Right forelimb (tissue), 1 donor: ENCODE measurements around the gene NCOA7.

Source experiments
- DNase-seq: peaks from one replicate; pipeline ENCODE4 v3.0.0-alpha.2; 2018

NCOA7 gene

DNA sequence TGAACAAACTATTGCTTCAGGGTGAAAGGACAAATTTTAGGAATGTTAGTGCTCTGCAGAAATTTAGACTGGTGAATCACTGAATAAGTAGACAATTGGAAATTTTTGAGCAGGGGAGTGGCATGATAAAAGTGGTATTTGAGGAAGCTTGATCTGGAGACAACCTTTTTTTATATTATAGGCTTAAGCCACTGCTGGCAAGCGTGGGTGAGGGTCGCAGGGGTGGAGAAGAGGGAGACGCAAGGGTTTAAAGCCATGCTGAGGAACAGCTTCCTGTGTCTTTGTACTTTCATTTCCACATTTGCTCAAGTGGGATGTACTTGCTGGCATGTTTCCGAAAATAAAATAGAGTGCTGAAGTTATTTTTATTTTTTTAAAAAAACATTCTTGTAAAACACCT lies 23.7 kb downstream of the NCOA7 start:
- no peak for DNase-seq

DNA sequence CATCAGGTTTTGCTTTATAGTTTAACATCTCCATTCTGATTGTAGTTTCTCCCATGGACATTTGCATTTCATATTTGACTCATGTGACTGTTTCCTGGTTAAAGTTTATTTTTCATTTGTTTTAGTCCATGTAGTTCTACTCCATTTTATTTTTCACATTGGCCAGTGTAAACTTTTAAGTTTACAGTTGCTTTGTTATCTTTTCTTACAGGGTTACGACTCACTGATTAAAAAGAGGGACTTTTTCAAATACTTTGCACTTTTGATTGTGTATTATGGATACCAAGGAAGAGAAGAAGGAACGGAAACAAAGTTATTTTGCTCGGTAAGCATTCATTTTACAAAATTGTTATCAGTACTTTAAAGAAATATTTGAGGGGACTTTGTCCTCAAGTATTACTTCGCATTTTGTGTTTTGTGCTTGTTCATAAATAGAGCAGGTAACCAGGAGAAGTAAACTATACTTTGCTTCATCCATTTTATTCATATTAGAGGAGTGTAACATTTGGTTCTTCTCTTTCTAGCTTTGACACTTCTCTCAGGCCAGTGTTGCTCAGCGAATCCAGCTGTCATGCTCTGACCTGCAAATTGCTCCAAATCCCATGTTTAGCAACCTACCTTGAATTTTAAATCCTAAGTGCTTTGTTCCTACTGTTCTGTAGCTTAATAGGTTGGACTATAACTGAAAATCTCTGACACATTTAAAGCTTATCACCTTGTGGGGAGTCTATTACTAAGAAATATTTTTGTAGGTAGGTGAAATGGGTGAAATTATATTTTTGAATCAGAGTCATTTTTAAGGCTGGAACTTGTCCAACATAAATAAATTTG lies 24.5 kb downstream of the NCOA7 start:
- no peak for DNase-seq

DNA sequence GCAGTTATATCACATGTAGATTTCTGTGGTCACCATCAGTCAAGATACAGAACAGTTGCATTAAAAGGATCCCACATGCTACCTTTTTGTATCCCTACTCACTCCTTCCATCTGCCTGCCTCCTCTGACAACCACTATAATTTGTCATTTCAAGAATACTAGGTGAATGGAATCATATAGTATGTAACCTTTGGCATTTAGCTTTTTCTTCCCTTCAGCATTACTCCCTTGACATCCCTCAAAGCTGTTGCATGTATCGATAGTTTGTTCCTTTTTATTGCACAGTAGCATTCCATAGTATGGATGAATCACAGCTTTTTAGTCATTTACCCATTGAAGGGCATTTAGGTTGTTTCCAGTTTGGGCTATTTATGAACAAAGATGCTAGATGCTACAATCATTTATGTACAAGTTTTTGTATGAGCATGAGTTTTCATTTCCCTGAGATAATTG lies 26.1 kb downstream of the NCOA7 start:
- DNase-seq = no peak

DNA sequence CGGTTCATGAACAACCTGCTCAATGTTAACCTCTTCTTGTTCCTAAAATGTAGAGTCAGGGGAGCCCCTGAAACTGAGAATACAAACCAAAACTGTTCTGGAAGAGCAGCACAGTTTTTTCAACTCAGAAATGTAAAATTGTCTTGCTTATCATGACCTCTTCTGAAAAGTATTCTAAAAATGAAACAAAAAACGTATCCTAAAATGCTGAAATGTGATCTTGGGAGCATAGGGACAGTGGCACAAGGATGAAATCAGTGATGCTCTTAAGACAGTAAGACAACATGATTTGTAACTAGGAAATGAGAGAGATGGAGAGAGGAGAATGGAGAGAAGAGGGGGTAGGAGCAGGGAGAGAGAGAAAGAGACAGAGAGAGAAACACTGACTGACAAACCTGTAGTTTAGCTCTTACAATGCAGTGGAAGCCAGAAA lies 27.5 kb downstream of the NCOA7 start:
- no peak for DNase-seq

DNA sequence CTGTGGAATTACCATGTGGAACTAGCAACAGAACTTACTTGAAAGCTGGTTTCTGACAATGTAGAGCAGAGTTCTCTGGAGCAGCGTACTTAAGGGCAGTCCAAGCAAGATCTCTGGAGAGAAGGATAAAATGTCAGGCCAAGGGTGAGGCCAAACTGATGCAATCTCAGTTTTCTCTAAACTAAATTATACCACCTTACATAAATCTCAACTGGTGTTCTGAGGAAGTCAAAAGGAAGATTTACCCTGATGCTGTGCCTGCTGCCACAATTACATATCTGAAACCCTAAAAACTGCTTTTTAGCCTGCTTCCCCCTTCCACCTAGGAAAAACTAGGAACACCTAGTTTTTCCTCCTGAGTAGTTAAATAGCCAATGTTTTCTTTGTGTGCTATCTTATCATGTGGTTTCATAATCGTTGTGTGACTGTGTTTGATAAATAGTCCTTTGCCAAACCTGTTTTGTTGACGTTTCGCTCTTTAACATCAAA lies 28.1 kb downstream of the NCOA7 start:
- DNase-seq = no peak

DNA sequence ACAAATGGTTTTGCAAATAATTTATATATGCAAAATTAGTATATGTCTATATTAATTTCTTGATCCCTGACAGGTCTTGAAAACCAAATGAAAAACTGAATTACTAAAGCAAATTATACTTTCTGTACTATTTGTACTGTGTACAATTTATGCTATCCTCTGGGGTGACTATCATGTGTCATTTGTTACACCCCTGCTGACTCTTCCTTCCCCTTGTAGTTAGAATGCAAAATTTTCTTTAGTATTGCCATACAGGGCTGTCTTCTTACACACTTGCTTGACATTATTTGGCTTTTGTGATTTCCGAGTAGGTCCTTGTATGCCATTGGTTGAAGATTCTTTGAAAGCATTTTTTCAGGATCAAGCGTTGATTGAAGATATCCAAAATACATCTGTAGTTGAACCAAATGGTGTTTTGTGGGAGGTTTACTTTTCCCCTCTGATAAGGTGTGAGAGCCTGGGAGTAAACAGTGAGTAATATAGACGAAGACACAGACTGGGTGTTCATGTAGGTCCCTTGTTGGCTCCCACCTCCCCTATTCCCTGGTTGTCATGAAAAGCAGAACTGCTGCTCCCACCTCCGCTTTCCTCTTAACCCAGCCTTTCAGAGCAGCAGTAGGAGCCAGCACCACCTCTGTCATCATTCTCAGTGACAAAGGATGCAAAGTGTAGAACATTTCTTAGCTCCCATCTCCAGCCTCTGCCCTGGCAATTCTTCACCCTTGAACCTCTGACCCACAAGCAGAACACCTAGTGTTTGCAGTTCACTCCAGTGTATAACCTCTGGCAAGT lies 29.0 kb downstream of the NCOA7 start:
- no peak for DNase-seq

DNA sequence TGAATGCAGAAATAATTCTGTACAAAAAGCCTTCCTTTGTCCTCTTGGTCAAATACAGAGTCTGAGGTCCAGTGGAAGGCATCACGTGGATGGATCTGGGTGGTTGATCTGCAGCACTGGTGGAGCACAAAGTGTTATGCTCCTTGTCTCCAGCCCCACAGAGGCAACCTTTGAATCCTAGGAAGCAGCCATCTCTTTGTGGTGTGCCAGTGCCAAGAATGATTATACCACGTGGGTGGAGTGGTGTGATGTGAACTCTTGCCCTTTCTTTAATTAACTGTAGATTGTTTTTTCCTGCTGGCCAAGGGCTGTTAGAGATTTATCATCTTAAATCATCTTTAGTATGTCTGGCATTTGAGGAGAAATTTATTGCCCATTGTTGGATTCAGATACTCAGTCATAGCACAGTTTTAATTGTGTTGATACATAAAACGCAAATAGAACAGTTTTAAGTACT lies 31.1 kb downstream of the NCOA7 start:
- no peak for DNase-seq

DNA sequence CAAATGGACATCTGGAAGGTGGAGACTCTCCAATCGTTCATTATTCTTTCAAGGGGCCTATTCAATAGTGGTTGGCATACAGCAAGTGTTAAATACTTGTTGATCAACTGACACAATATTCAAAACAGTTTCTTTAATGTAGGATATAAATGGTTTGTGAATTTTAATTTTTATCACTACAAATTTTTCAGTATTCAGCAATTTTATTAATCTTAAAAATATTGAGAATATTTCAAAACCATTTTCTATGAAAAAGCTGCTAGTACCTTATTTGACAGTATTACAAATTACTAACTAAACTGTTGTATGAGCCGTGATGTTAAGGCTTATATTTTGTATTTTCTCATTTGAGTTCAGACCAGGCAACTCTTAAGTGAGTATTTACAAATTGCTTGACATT lies 32.4 kb downstream of the NCOA7 start:
- no peak for DNase-seq

DNA sequence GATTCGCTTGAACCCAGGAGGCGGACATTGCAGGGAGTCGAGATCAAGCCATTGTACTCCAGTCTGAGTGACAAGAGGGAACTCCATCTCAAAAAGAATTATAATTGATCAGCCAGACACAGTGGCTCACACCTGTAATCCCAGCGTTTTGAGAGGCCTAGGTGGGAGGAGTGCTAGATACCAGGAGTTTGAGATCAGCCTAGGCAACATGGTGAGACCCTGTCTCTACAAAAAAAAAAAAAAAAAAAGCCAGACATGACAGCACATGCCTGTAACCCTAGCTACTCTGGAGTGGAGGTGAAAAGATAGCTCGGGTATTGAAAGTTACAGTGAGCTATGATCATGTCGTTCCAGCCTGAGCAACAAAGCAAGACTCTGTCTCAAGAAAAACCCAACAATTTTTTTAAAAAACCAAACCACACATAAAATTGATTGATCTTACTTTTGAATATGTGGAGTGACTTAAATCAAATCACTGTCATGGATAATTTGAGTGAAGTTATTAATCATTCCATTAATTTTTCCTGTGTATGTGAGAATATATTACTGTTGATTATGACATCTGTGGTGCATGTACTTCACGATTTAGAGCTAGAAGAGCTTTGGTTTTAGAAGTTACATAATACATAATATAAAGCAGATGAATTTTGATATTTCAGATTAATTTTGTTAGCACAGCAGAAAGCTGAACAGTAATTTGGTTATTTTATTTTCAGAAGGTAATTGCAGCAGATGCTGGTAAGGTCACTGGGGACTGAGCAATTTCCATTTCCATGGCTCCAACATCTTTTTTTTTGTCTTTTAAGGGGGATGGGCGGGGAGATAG lies 34.4 kb downstream of the NCOA7 start:
- DNase-seq = no peak

DNA sequence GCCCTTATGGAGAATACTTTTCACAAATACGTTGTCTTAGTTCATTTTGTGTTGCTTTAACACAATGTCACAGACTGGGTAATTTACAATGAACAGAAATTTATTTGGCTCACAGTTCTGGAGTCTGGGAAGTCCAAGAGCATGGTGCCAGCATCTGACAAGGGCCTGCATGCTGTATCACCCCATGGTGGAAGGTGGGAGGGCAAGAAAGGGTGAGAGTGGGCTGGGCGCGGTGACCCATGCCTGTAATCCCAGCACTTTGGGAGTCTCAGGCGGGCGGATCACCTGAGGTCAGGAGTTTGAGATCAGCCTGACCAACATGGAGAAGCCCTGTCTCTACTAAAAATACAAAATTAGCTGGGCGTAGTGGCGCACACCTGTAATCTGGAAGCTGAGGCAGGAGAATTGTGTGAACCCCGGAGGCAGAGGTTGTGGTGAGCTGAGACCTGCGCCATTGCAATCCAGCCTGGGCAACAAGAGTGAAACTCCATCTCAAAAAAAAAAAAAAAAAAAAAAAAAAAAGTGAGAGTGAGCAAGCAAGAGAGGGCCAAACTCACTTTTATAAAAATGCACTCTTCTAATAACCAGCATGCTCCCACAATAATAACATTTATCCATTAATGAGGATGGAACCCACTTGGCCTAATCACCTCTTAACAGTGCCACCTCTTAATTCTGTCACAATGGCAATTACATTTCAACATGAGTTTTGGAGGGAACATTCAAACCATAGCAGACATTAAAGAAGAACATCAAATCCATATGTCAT lies 36.1 kb downstream of the NCOA7 start:
- DNase-seq = no peak

DNA sequence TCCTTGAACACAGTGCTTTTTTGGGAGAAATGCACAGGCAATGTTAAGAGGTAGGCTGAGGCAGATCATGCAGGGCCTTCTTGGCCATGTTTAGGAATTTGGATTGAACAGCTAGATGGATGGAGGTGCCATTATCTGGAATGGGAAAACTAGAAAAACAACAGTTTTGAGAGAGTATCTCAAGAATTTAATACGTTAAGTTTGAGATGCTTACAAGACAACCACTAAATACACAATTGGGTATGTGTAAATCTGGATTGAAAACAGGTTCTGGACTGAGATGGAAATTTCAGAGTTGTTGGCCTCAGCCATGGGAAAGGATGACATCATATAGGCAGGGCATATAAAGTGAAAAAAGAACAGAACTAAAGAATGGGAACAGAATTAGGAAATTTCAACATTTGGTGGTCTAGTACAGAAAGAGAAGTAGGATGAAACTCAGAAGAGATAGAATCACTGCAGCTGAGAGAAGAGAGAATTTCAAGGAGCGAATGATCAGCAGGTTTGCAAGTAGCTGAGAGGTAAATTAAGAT lies 37.1 kb downstream of the NCOA7 start:
- no peak for DNase-seq

DNA sequence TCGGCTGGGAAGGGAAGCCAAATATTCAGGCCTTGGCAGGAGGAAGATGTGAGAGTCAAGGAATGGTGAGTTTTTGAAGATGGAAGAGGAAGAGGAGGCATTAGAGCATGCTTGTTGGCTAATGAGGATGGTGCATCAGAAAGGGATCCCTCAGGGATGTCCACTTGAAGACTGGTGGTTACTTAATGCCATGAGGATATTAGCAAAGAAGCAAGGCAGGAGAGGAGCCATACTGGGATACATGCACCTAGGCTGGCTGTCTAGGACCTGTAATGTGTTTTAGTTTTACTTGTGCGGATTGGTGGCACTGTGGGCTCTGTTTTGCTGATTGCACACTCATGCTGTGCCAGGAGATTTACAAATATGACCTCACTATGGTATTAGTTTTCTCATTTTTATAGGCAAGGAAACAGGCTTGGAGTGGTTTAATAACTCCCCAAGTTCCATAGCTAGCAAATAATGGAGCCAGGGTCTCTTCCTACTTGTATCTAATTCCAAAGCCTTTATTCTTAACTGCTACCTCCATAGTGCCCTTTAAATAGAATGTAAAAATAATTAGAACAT lies 37.8 kb downstream of the NCOA7 start:
- DNase-seq = no peak

DNA sequence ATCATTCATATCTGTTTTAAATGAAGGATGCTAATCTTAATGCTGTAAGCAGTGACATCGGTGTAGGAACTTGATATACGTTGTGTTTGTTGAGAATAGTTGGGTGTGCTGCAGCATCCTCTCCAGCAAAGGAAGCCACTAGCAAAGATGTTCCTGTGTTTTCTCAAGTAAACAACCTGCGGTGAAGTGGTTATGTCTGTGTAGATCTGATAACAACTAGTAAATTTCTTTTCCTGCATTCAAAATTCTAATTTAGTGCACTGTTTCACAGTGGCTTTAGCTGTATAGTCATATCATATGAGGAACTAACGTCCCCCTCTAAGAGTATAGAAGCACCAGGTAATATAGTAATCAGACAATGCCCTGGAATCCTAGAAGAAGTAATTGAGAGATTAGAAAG lies 38.7 kb downstream of the NCOA7 start:
- no peak for DNase-seq

DNA sequence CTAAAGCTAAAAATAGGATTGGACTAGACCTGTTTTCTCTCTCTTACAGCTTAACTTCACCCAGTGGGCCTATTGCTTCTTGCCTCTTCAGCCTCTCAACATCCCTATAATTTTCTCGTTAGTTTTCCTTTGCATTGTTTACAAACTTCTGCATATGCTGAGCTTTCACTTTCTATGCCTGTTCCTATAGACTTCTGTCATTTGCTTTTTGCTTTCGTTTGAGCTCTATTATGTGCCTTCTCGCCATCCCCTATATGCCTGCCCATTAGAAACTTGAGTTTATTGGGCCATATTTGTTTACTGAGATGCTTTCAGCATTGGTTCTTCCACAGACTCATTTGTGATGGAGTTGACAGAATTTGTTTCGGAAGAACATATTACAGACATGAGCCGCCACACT lies 40.9 kb downstream of the NCOA7 start:
- no peak for DNase-seq

DNA sequence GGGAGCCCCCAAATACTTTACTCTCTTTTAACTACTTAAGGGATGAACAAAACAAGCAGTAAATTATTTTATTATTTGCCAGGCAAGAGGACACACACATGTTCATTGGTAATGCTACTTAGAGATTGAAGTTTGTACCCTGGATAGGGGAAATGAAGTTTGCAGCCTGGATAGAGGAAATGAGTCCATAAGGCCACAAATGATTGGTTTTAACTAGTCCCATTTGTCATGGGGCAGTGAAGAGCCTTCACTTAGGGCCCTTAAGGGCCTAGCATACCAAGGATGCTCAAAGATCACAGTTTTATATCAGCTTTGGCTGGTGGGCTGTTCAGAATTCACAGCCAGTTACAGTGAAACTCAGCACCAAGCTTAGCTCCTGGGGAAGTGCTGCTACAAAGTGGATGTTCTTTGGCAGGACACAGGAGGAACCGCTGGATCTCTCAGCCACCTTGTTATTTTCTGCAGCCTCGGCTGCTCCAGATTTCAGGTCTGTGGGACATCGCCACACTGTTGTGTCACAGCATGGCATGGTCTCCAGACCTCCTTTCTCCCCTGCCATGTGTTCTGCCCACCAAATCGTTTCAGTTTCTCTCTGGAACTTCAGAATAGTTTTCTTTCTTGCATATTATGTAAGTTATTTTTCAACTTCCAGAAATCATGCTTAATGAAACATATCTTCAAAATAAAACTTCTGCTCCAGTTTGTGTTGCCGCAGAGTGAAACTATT lies 41.8 kb downstream of the NCOA7 start:
- DNase-seq = no peak

DNA sequence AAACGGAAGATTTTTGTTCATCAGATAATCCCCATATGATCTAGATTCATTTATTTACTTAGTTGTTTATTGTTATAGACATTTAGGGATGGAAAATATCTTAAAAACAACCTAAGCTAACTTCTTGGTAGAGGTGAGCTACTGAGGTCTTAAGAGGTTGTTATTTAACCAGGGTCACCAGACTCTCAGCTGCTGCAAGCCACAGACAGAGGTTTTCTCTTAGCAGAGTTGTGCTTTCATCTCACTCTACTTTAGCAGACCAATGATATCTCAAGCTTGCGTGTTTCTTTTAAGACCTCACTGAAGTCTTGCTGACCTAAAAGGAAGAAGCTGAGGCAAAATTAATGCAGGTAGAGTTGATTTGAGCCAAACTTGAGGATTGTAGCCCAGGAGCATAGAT lies 43.6 kb downstream of the NCOA7 start:
- no peak for DNase-seq

DNA sequence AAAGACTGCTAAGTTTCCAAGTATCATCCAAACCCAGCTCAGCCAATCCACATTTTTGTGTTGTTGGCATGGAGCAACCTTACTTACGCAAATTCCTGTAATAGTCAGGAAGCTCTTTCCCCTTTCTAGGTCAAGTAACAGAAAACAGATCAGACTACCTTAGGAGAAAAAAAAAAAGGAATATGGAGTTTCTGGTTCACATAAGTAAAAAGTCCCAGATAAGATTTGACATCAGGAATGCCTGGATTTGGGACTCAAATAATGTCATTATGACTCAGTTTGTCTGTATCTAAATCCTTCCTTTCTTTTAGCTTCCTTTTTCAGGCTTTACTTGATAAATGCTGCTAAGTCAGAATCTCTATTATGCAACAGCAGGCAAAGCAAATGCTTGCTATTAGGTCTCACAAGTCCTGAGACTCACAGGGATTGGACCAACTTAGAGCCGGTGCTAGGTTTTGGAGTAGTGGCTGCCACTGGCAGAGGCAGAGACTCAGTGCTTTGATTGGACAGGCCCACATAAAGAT lies 44.5 kb downstream of the NCOA7 start:
- no peak for DNase-seq

DNA sequence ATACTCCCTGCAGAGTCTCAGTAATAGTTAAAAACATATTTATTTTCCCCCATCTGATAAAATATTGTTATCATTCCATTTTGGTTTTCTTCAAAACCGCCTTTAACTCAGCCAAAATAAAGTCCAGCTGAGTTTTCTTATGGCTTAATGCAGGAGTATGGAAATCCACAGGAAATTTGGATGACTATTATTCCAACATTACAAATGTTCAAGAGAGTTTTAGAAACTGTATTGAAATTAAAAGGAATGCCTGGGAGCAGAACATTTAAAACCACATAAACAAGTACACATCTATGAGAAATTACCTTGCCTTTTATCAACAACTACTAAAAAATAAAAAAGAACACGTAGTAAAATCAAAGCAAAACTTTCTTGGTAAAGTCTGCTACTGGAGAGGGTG lies 45.7 kb downstream of the NCOA7 start:
- DNase-seq = no peak

DNA sequence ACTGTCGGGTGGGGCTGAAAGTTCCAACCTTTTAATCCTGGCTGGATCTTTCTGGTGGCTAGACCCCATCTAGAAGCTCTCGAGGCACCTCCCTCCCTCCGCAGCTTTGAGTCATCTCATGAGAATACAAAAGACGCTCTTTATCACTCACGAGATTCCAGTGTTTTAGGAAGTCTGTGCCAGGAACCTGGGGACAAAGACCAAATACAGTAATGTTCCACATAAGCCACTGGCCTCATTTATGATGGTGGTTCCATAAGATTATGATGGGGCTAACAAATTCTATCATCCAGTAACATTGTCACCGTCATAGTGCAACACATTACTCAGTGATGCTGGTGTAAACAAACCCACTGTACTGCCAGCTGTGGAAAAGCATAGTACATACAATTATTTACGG lies 48.7 kb downstream of the NCOA7 start:
- DNase-seq = no peak

DNA sequence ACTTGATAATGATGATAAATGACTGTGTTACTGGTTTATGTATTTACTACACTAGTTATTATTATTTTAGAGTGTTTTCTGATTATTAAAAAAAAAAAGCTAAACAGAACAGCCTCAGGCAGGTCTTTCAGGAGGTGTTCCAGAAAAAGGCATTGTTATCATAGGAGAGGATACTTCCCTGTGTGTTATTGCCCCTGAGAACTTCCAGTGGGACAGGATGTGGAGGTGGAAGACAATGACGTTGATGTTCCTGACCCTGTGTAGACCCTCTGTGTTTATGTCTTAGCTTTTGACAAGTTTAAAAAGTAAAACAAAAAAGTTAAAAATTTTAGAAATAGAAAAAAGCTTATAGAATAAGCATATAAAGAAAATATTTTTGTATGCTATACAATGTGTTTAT lies 49.1 kb downstream of the NCOA7 start:
- no peak for DNase-seq
